ENCODE results near the gene HOXD12. TPM values are rescaled to one million over a fixed set of nuclear protein-coding genes. Genes with fewer than 3 reads are reported as not detected.

HOXD12 gene
- total RNA-seq, 1 experiment from 2014 or later, result 0.58 TPM

GRCh38 chr2:176106581-176107539 is 7.3 kb downstream of the HOXD12 start, which contains the start of gene HOXD11:
Gene HOXD11, plus strand, starts transcription at chr2:176107280. Its CDS starts 76 bp downstream, at chr2:176107356.
- TF ChIP-seq EZH2 (IDR thresholded peaks at IDR 0.05; ENCODE audit: borderline replicate concordance, low read depth, low read length, poor library complexity, severe bottlenecking) (no peak), CTCF (conservative IDR thresholded peaks at IDR 0.05; ENCODE audit: low read depth, low read length) (no peak)
- Histone ChIP-seq H3K27me3 (replicated peaks; ENCODE audit: insufficient read depth, low read depth, low read length, poor library complexity) (no peaks in the 10 kb centered on the region), H3K9me3 (ENCODE audit: low read depth, low read length, poor library complexity, severe bottlenecking) (no peaks in the 10 kb centered on the region), H3K4me1 (ENCODE audit: insufficient read depth, low read length, poor library complexity, severe bottlenecking) (peaks cover 17% of the 10 kb centered on the region), H3K36me3 (ENCODE audit: insufficient read depth, low read length, poor library complexity, severe bottlenecking) (peaks cover 30% of the 10 kb centered on the region), H3K27ac (ENCODE audit: low read depth, low read length, poor library complexity, severe bottlenecking) (peak within 1 kb of the TSS; percentile 94), H3K4me3 (ENCODE audit: low read depth, low read length, poor library complexity, severe bottlenecking) (peak within 1 kb of the TSS; percentile 73)
- peak; percentile 94 for DNase-seq (ENCODE audit: low spot score)
- CTCF ChIA-PET, result interaction anchor here (0.7 kb wide), 1 partner anchor 20 kb away, joined by 3 read pairs; no protein-coding TSS in a partner anchor
- intact Hi-C loops (cut with micrococcal nuclease; ENCODE audit: unreplicated experiment), result no loop called here
- POLR2A ChIA-PET (ENCODE audit: low non-redundant PET), result interaction anchor here (0.6 to 0.9 kb wide), 3 partner anchors 9 to 703 kb away, joined by 3 to 5 read pairs (median 4); no protein-coding TSS in a partner anchor
- no TSS peak for BruUV-seq (replicated peaks)

DNA sequence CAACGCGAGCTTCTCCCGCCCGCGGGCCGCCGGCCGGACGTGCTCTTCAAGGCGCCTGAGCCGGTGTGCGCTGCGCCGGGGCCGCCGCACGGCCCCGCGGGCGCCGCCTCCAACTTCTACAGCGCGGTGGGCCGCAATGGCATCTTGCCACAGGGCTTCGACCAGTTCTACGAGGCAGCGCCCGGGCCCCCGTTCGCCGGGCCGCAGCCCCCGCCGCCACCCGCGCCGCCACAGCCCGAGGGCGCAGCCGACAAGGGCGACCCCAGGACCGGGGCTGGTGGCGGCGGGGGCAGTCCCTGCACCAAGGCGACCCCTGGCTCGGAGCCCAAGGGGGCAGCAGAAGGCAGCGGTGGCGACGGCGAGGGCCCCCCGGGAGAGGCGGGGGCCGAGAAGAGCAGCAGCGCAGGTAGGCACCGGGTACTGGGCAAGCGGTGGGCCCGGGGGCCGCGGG is 8.2 kb downstream of the HOXD12 start:
- TF ChIP-seq EZH2 (IDR thresholded peaks at IDR 0.05; ENCODE audit: borderline replicate concordance, low read depth, low read length, poor library complexity, severe bottlenecking) (no peak), CTCF (conservative IDR thresholded peaks at IDR 0.05; ENCODE audit: low read depth, low read length) (no peak)
- Histone ChIP-seq H3K36me3 (ENCODE audit: insufficient read depth, low read length, poor library complexity, severe bottlenecking) (peaks cover 38% of the 10 kb centered on the region), H3K9me3 (ENCODE audit: low read depth, low read length, poor library complexity, severe bottlenecking) (no peaks in the 10 kb centered on the region), H3K27me3 (replicated peaks; ENCODE audit: insufficient read depth, low read depth, low read length, poor library complexity) (no peaks in the 10 kb centered on the region), H3K4me1 (ENCODE audit: insufficient read depth, low read length, poor library complexity, severe bottlenecking) (peaks cover 8% of the 10 kb centered on the region), H3K27ac (ENCODE audit: low read depth, low read length, poor library complexity, severe bottlenecking) (peak overlapping the region; percentile 86), H3K4me3 (ENCODE audit: low read depth, low read length, poor library complexity, severe bottlenecking) (peak overlapping the region; percentile 73)
- intact Hi-C loops (cut with micrococcal nuclease; ENCODE audit: unreplicated experiment), result no loop called here
- CTCF ChIA-PET, result interaction anchor here (0.7 kb wide), 1 partner anchor 10 kb away, joined by 7 read pairs; no protein-coding TSS in a partner anchor
- peak; percentile 60 for DNase-seq (ENCODE audit: low spot score)
- POLR2A ChIA-PET (ENCODE audit: low non-redundant PET), result no interaction called here
- no TSS peak for BruUV-seq (replicated peaks)

DNA sequence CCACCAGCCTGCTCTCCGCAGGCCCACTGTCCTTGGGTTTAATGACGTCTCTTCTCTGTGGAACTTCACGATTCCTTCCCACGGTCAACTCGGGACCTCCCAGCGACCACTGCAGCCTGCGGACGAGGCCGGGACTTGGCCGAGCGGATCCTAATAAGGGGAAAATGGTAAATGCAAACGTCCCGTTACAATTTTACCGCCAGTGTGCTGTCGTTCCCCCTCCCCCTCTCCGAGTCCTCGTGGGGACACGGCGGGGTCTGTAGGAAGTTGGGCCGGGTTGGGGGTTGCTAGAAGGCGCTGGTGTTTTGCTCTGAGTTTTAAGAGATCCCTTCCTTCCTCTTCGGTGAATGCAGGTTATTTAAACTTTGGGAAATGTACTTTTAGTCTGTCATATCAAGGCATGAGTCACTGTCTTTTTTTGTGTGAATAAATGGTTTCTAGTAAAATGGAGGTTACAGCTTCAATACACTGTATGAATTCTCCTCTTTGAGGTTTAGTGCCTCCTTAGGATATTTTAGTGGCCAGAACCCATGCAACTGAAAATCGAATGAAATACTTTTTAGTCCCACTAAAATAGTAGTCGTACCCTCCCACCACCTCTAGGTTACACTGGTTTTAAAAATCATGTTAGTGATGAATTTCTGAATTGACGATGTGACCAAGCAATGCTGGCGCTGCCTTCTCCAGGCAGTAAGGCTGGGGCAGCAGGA is 9.8 kb downstream of the HOXD12 start:
- intact Hi-C loops (cut with micrococcal nuclease; ENCODE audit: unreplicated experiment), result no loop called here
- H3K36me3 ChIP-seq (ENCODE audit: insufficient read depth, low read length, poor library complexity, severe bottlenecking), result peaks cover 54% of the 10 kb centered on the region
- TF ChIP-seq EZH2 (IDR thresholded peaks at IDR 0.05; ENCODE audit: borderline replicate concordance, low read depth, low read length, poor library complexity, severe bottlenecking) (no peak), CTCF (conservative IDR thresholded peaks at IDR 0.05; ENCODE audit: low read depth, low read length) (no peak)
- POLR2A ChIA-PET (ENCODE audit: low non-redundant PET), result interaction anchor here (0.6 kb wide), 1 partner anchor 562 kb away, joined by 3 read pairs; no protein-coding TSS in a partner anchor
- peak; percentile 56 for DNase-seq (ENCODE audit: low spot score)
- H3K4me3 ChIP-seq (ENCODE audit: low read depth, low read length, poor library complexity, severe bottlenecking), result peak overlapping the region; percentile 73
- H3K27me3 ChIP-seq (replicated peaks; ENCODE audit: insufficient read depth, low read depth, low read length, poor library complexity), result no peaks in the 10 kb centered on the region
- no peaks in the 10 kb centered on the region for H3K9me3 ChIP-seq (ENCODE audit: low read depth, low read length, poor library complexity, severe bottlenecking)
- CTCF ChIA-PET, result interaction anchor here (0.7 kb wide), 1 partner anchor 669 kb away, joined by 4 read pairs; no protein-coding TSS in a partner anchor
- peaks cover 3% of the 10 kb centered on the region for H3K4me1 ChIP-seq (ENCODE audit: insufficient read depth, low read length, poor library complexity, severe bottlenecking)
- BruUV-seq (replicated peaks), result TSS peak; percentile 29
- peak overlapping the region; percentile 86 for H3K27ac ChIP-seq (ENCODE audit: low read depth, low read length, poor library complexity, severe bottlenecking)
